Fibroblast of skin of scalp (primary cell): ENCODE measurements around the gene ALOX5AP.

Experiments
- DNase-seq: peaks from one replicate; pipeline ENCODE4 v3.0.0-alpha.2; 2013

The ALOX5AP gene

DNA sequence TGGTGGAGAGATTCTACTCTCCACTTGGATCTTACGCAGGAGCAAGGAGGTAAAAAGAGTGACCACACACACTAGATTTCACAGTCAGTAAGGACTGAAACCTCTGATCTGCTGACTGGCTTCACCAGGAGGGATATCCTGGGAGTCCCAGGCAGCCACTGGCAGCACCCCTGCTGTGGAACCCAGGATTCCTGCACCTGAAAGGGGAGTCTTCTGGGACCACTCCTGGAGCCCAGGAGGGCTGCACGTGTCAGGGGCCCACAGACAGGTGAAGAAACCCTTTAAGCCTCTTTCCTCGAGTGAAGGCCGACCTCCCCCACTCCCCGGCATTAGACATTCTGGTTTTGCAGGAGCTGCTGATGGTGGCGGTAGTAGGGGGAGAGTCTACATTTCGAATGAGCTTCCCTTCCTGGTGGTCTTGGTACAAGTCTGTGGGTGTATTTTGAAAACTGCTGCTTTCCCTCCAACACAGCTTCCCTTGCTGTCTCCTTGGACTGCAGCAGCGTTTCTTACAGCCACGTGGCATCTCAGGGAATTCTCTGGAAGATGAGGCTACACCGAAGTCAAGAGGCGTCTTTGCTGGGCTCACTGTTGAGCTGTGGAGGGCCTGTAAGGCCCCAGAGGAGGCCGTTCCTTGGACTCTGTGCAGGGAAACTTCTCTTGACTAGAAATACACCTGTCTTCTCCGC lies 62.6 kb downstream of the ALOX5AP start:
- no peak for DNase-seq

DNA sequence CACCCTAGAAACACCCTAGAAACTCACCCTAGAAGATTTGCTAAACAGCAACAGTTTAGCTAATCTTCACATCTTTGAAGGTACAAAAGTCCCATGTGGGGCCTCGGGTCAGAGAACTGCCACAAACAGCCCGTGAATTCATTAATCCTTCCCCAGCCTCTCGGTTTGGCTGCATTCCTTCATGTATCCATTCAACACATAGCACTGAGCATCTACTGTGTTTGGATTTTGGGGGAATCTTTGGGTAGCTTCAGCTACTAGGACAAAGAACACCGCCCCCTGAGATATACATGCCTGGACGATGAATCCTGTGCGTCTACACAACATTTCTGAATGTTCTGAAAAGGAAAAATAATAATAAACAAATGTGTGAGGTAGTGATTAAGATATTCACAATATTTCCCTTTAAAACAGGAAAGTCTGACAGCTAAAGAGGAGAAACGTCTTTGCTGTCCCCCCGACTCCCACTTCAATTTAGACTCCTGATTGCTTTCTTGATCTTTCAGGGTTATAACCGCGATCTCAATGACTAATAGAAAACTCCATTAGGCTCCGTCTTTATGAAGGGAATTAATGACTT lies 63.5 kb downstream of the ALOX5AP start:
- DNase-seq = peak; percentile 68

DNA sequence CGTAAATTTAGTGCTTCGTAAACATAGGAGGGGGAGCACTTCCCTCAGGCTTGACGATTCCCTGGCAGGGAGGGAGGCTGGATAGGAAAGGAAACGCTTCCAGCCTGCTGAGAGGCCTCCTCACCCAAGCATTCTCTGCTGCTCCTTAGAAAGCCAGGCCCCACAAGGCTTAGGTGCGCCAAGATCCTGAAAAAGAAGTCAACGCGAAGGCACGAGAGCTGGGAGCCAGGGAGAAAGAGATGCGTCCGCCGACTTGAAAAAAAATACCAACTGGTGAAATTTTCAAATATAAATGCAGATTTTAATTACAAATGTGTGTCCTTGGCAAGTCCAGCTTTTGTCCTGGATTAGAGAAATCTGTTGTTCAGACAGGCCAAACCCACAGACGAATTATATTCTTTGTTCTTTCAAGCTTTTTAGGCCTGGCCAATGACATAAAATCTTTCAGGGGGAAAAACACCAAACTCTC lies 64.0 kb downstream of the ALOX5AP start:
- no peak for DNase-seq

DNA sequence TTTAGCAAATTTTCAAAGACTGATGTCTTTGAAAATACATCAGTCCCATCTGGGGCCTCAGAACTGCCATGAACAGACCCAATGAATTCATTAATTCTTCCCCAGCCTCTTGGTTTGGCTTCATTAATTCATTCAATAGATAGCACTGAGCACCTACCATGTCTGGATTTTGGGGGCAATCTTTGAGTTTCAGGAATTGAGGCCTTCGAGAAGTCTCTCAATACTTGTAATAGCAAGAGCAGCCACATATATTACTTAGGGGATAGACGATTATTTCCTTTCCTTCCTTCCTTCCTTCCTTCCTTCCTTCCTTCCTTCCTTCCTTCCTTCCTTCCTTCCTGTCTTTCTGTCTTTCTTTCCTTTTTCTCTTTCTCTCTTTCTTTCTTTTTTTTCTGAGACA lies 64.8 kb downstream of the ALOX5AP start:
- no peak for DNase-seq

DNA sequence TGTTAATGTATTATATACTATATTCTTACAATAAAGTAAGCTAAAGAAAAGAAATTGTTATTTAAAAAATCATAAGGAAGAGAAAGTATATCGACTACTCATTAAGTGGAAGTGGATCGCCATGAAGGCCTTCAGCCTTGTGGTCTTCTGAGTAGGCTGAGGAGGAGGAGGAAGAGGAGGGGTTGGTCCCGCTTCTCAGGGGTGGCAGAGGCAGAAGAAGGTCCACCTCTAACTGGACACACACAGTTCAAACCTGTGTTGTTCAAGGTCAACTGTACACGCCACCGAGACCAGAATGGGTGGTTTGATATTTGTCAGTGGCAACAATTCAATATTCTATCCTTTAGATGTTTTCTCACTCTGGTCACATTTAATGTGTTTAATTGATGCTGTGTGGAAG lies 67.2 kb downstream of the ALOX5AP start:
- no peak for DNase-seq

DNA sequence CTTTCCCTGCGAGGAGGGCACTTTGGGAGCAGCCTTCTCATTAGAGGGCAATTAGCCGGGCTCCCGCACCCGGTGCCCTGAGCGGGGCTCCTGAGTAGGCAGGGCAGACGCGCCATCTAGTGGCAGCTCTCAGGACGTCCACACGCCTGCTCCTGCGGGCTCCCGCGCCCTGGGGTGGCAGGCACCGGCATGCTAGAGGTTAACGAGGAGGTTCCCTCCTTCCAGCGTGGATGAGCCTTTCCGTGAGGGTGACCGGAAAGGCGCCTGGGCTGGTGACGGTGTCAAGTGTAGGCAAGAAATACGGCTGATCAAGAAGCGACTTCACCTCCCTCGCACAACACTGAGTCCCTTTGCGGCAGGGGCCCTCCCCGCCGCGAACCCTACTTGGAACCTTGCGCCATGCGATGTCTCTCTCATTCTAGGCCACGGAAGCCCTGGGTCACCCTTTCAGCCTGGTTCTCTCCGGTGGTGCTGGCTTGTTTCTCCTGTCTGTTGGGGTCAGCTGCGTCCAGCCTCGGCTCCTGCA lies 67.7 kb downstream of the ALOX5AP start:
- peak; percentile 77 for DNase-seq

DNA sequence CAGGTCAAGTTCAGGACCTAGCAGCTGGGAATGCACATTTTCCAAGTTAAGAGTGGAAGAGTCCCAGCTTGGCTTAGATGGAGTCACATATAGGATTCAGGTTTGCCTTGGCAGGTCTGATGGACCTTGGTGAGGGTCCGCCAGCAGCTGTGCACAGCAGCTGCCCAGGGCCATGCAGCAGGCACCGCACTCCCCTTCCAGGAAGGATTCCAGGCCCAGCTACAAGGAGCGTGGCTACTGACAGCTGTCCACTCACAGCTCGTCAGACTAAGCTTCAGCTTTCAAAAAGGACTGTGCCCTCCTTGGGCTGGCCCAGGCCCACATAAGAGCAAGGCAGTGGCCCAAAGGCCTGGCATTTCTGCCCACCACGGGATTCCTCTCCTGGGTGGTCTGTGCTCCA lies 68.4 kb downstream of the ALOX5AP start:
- DNase-seq = no peak

DNA sequence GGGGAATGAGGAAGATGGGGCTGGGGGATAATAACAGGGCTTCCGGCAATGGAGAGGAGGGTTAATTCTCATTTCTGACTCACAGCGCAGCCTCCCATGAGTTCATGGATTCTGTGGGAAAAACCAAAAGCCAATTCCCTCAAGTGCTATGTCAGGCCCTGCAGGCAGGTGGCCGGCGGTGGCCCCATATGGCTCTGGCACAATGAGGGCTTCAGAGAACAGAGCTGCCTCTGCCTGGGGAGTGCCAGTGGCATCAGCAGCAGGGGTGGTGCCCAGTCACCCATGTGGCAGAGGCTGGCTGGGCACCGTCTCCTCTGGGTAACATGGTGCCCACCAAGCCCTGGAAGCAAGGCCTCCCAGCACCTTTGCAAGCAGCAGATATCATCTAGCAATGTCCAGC lies 69.1 kb downstream of the ALOX5AP start:
- no peak for DNase-seq

DNA sequence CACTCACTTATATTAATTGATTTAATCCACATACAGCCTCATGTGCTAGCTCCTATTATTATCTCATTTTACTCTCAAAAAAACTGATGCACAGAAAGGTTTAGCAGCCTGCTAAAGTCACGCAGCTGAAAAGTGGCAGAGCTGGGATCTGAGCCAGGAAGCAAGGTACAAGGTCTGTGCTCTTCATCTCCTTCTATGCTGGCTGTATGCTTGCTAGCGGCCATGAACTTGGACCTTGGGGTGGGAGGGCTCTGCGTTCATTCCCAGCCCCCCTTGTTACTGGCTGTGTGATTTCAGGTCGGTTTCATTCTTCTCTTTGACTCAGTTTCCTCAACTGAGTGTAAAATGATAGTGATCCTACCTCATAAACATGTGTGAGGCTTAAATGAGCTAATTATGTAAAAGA lies 69.8 kb downstream of the ALOX5AP start:
- no peak for DNase-seq

DNA sequence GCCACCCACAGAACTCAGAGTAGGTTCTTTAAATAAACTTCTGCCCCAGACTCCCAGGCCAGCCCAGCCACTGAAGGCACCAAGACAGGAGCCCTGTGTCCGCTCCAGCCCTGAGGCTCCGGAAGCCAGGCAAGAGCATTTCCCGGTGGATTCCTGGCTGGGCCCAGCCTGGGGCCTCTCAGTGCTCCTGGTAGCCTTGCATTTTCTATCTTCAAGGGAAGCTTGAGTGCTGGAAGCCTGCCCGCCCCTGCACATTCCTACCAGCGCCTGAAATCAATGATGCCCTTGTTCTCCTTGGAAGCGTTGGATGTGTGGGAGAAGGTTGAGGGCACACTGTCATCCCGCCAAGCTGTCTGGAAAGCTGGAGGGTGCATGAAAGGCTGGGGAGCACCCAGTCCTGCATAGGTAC lies 70.3 kb downstream of the ALOX5AP start:
- DNase-seq = peak; percentile 36

DNA sequence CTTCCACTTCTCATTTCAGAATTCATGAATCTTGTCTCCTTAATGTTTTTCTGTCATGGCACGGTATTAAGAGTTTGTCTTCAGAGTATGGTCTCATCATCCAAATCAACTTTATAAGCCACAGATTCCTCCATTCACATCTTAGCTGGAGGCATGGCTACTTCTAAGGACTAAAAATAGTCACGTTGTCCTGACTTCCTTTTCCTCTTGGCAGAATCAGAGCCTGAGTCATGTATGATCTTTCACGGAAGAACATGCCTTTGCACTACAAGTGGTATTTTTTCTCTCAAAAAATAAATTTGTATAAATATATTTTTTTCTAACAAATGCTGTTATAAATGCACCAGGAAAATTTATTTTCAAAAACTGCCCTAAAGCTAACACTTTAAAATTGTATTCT lies 71.4 kb downstream of the ALOX5AP start:
- DNase-seq = peak; percentile 81

DNA sequence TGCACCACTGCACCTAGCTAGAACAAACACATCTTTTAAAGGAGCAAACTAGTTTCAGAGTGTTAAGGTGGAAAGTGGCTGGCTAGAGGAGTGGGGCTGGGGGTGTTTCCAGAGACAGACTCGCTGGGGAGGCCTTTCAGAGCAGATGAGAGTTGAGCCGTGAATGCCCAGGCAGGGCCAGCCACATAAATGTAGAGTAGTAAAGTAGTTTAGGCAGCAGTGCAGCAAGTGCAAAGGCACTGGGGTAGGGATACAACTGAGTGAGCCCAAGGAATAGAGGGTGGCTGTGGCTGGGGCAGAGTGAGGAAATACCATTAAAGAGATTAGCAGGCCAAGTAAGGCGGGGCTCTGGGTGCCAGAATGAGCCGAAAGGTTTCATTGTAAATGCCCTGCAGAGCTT lies 72.0 kb downstream of the ALOX5AP start:
- no peak for DNase-seq

DNA sequence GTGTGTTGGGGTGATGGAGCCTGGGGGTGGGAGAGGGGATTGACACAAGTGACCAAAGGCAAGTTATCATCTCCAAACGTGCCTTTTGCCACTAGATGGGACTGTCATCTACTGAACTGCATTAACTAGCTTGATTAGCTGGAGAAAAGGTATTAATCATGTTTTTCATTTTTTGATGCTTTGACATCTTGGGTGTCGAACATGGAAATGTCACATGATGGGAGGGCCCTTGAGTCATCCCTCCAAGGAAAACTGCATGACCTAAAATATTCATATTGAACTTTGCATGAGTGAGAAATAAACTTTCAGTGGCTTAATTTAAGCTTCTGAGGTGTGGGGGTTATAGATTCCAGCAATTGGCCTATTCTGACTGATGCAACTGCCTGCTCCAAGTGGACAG lies 73.3 kb downstream of the ALOX5AP start:
- DNase-seq = peak; percentile 76

DNA sequence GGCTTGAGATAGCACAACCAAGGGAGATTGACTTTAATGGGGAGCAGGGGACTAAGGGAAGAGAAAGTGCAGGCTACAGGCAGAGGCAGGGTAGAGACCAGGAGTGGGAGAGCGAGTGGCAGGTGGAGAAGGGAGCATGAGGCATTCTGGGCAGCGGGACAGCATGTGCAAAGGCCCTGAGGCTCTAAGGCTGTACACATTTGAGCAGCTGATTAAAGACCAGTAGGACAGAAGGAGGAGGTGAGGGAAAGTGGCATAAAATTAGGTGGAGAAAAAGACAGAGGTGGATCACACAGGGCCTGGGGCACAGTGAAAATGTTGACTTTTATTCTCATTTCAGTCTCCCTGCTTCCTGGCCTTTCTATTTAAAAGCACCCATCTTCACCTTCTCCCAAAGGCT lies 74.4 kb downstream of the ALOX5AP start:
- DNase-seq = no peak

DNA sequence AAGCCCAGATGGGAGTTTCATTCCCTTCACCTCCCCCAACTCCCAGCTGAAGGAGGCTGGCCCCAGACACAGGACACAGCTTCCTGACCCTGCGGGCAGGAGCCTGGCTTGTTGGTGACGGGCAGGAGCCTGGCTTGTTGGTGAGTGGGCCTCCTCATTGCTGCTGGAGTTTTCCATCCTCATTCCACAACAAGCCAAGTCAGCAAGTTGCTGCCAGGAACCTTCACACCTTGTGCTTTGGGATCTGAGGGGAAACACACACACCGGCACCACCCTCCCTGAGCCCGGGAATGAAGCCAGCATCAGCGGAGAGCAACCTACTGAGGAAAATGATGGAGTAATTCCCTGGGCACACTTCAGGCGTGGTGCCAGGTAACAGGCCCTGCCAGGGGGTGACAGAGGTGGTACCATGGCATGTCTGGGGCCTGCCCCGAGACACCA lies 74.9 kb downstream of the ALOX5AP start:
- no peak for DNase-seq

DNA sequence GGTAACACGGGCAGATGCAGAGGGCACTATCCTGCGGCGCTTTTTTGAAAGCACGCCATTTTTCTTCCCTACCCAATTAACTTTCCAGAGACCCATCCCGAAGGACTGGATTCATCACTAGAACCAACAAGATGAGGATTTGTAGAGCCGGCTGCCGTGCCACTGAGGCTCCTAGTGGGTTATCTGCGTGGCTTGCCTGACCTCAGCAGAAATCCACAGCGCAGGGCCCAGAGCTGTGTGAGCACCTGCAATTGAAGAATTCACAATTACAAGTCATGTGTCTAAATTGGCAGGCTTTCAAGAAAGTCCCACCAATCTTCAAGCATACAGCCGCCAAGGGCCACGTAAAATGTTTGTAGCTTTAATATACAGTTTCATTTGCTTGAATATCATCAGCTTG lies 75.5 kb downstream of the ALOX5AP start:
- no peak for DNase-seq
